ENCODE data around the gene ONECUT3.
A peak's percentile ranks its signal among the peaks of the same experiment; 100 is the strongest.

Gene ONECUT3

DNA sequence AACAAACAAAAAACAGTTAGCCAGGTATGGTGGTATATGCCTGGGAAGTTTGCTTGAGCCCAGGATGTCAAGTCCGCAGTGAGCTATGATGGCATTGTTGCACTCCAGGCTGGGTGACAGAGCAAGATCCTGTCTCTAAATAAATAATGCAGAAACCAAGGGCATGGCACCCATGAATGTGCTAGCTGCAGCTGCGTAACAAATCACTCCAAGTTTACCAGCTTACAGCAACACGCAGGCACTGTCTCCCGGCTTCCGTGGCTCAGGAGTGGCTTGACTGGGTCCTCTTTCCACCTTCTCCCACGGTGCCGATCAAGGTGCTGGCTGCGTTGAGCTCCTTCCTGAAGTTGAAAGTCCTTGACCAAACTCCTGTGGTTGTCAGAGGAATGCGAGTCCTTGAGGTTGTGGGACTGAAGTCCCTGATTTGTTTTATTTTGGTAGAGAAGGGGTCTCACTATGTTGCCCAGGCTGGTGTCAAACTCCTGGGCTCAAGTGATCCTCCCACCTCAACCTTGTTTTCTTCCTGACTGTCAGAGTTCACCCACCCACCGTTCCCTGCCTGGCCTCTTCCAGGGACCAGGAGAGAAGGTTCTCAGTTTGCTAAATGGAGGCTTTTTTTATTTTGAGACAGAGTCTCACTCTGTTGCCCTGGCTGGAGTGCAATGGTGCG lies 13.2 kb upstream of the ONECUT3 start:
- DNase-seq (ENCODE audit: low read depth in 2 of 2), result no peak

- no peak for DNase-seq (ENCODE audit: low read depth in 2 of 2)
Observed at GRCh38 chr19:1742989-1743696, 10.2 kb upstream of the ONECUT3 start.

GRCh38 chr19:1744133-1744665 lies 9.1 kb upstream of the ONECUT3 start:
- DNase-seq (ENCODE audit: low read depth in 2 of 2), result no peak

DNA sequence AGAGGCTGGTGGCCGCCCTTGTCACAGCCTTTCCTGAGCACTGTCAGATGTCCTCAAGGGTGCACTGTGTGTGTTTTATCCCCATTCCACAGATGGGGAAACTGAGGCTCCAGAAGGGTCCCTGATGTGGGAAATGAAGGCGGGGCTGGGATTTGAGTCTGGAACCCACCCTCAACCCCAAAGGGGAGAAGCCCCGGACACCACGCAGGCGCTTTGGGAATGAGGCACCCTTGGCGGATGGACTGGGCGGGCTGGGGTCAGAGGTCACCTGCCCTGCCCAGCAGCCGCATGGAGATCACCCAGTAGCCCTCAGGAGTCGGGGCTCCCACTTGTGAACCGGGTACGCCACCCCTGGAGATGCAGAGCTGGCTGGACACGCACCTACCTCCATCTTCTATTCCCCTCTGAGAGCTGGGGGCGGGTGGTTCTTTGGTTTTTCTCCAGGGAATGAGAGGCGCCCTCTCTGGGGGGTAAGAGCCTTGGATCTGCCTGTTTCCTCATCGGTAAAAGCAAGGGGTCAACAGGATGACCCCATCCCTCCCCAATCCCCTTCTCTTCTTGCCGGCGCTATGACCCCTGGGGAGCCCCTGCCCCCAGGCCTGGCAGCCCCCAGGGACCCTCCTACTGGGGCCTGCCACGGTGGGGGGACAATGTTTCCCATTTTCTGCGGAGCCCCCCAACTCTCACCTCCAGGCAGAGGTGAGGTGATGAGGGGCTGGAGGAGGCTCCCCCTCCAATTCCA lies 8.3 kb upstream of the ONECUT3 start:
- no peak for DNase-seq (ENCODE audit: low read depth in 2 of 2)

- DNase-seq (ENCODE audit: low read depth in 2 of 2), result no peak
Observed at GRCh38 chr19:1745589-1746031, 7.7 kb upstream of the ONECUT3 start.

DNA sequence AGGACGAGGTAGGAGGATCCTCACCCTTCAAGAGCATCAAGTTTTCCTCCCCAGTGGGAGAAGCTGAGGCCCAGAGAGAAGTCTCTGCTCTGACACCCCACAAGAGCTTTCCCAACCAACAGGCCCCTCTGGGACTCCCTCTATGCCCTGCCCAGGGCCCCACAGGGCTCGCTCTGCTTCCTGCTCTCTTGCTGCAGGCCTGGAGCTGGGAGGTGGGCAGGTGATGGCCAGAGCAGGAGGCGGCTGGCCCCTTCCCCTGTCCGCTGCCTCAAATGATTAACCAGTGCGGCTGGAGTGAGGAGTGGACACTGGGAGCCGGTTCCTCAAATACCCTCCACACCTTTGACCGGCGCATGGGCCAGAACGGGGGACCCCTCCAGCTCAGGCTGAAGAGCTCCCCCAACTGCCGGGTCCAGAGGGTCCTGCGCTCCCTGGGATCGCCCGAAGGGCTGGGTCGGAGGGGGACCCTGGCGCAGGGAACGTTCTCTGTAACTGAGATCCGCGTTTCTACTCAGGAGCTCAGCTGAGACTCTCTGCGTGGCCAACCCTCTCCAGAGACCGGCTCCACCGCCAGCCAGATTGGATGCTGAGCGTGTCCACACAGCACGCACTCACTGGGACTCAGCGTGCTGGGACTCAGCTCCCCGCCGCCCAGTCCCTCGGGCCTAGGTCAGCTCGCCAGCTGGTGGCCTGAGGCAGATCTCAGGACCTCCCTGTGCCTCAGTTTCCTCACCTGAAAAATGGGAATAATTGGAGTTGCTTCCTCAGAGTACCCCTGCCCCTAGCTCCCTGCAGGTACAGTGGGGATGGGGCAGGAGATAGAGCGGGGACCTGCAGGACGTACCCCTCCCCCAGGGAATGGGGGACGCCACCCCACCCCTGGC lies 6.7 kb upstream of the ONECUT3 start:
- no peak for DNase-seq (ENCODE audit: low read depth in 2 of 2)

- peak in 1 of 2 donors; percentile 42 for DNase-seq (ENCODE audit: low read depth in 2 of 2)
Observed at GRCh38 chr19:1747285-1748114, 5.8 kb upstream of the ONECUT3 start.

GRCh38 chr19:1748115-1748872 lies 5.0 kb upstream of the ONECUT3 start:
- DNase-seq (ENCODE audit: low read depth in 2 of 2), result no peak

DNA sequence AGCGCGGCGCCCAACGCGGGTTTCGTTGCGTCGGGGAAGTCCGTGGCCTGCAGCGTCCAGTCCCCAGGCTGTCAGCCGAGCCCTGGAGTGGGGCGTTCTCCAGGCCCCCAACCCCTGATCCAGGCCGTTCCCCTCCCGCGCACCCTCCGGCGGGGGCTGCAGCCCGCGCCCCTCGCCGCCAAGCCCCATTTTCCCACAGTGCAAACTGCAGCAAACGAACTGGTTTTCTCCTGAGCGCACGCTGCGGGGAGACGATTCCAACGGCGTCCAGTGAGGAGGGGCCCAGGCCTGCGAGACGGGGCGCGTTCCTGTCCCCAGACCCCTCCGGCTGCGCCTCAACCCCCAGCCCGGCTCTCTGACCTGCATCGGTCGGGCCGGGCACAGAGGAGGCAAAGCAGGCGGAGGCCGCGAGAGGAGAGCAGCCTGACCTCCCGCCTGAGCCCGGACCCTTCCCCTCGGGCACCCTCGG lies 4.4 kb upstream of the ONECUT3 start:
- no peak for DNase-seq (ENCODE audit: low read depth in 2 of 2)

- no peak for DNase-seq (ENCODE audit: low read depth in 2 of 2)
Observed at GRCh38 chr19:1749373-1750342, 3.6 kb upstream of the ONECUT3 start.

GRCh38 chr19:1750343-1751021 lies 2.8 kb upstream of the ONECUT3 start:
- no peak for DNase-seq (ENCODE audit: low read depth in 2 of 2)

DNA sequence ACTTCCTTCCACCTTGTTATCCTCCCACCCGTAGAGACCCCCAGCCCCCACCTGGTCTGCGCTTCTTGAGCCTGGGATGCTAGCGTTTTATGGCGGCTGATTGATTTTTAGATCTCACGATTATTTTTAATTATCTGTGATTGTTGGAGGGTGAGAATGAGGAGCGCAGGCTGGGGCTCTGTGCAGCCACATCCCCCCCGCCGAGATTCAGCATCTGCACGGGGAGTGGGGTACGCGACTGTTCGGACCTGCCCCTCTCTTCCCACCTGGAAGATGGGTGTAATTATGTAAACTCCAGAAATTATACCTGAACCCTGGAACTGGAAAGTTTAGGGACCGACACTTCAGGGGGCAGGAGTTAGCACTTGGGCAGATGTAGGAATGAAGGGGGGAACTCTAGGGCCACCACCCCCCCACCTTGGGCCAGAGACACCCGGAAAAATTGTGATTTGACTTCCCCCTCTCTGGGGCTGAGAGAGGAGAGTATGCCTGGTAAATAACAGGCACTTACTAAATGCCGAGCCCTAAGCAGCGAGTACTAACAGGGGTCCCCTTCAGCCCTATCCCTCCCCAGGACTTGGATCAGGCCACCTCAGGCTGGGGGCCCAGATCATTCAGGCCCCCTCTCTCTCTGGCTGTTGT lies 1.8 kb upstream of the ONECUT3 start:
- DNase-seq (ENCODE audit: low read depth in 2 of 2), result no peak

- DNase-seq (ENCODE audit: low read depth in 2 of 2), result no peak
Observed at GRCh38 chr19:1752009-1752756, 1.1 kb upstream of the ONECUT3 start.

DNA sequence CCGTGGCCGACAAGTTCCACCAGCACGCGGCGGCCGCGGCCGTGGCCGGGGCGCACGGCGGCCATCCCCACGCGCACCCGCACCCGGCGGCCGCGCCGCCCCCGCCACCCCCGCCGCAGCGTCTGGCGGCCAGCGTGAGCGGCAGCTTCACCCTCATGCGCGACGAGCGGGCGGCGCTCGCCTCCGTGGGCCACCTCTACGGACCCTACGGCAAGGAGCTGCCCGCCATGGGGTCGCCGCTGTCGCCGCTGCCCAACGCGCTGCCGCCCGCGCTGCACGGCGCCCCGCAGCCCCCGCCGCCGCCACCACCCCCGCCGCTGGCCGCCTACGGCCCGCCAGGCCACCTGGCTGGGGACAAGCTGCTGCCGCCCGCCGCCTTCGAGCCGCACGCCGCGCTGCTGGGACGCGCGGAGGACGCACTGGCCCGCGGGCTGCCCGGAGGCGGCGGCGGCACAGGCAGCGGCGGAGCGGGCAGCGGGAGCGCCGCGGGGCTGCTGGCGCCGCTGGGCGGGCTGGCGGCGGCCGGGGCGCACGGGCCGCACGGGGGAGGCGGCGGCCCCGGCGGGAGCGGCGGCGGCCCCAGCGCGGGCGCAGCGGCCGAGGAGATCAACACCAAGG lies 821 bp downstream of the ONECUT3 start:
- no peak for DNase-seq (ENCODE audit: low read depth in 2 of 2)

DNA sequence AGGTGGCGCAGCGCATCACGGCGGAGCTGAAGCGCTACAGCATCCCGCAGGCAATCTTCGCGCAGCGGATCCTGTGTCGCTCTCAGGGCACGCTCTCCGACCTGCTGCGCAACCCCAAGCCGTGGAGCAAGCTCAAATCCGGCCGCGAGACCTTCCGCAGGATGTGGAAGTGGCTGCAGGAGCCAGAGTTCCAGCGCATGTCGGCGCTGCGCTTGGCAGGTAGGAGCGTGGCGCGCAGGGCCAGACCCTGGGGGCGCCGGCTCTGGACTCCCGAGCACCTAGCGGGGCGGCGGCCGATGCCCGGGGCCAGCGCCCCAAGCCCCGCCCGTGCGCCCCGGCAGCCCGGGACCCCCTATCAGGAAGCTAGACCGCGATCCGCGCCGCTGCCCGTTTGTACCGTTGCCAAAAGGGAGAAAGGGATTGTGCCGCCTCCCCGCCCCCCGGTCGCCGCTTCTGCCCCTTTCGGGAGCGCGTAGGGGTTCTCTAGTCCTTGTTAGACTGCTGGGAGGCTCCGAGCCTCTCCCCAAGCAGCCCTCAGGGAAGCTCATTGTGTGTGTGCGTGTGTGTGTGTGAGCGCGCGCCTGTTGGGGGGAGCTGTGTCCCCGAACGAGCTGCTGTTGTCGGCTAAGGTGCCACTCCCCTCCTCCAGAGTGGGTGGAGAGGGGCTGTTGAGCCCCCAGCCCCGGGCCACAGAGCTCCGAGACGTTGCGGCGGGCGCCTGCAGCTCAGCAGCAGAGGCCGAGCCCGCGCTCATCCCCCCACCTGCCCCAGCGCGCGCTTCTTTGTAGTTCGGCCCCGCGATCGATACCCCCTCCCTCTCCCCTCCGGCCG lies 1.5 kb downstream of the ONECUT3 start:
- no peak for DNase-seq (ENCODE audit: low read depth in 2 of 2)

Data from stimulated activated CD4-positive, alpha-beta T cell treated with anti-CD3 and anti-CD28 coated beads, Interleukin-1b, Interleukin-23, amount 100 ng/mL, for 4 hours (primary cell).